ENCODE results near the gene MGAT1.

The MGAT1 gene

DNA sequence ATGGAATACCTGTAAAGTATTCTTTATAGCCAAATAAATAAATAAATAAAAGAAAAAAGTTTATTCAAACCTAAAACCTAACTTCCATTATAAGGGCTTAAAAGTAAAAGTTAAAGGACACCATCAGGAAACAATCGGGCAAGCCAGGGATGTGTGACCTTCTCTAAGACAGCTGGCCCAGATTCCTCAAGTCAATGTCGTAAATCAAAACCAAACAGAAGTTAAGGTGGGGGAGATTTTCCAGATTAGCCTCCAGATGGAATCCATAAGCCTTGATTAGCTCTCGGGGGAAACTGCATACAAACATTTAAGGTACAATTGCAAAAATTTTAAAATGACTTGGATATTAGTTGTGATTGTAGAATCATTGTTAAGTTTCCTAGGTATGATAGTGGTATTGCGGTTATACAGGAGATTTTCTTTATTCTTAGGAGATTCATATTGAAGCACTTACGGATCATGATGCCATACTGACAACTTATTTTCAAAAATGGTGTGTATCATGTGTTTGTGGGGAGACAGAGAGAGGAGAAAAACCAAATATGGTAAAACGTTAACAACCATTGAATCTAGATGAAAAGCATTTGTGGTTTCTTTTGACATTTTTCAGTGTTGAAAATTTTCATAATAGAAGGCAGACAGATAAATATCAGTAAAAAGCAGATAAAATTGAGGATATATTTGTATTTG is 21.5 kb upstream of the MGAT1 start:
- no peak for DNase-seq

- no peak for DNase-seq
Observed at GRCh38 chr5:180823346-180823745, 20.7 kb upstream of the MGAT1 start.

DNA sequence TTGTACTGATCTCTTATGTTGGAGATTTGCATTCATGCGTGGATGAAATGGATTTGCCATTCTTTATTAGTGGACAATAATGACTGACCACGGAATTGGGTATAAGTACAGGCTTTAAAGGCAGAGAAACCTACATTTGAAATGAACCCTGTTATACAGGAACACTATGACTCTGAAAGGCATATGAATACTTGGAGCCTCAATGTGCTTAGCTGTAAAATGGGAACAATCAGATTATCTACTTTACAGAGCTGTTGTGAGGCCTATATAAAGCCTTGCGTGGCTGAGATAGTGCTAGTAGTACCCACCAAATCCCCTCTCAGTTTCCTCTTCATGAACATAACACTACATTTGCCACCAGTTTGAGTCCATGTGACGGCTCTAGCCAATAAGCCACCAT is 18.9 kb upstream of the MGAT1 start:
- no peak for DNase-seq

- DNase-seq = no peak
Observed at GRCh38 chr5:180820788-180821321, 18.2 kb upstream of the MGAT1 start.

- no peak for DNase-seq
Observed at GRCh38 chr5:180818677-180819341, 16.2 kb upstream of the MGAT1 start.

- no peak for DNase-seq
Observed at GRCh38 chr5:180817893-180818674, 15.5 kb upstream of the MGAT1 start.

DNA sequence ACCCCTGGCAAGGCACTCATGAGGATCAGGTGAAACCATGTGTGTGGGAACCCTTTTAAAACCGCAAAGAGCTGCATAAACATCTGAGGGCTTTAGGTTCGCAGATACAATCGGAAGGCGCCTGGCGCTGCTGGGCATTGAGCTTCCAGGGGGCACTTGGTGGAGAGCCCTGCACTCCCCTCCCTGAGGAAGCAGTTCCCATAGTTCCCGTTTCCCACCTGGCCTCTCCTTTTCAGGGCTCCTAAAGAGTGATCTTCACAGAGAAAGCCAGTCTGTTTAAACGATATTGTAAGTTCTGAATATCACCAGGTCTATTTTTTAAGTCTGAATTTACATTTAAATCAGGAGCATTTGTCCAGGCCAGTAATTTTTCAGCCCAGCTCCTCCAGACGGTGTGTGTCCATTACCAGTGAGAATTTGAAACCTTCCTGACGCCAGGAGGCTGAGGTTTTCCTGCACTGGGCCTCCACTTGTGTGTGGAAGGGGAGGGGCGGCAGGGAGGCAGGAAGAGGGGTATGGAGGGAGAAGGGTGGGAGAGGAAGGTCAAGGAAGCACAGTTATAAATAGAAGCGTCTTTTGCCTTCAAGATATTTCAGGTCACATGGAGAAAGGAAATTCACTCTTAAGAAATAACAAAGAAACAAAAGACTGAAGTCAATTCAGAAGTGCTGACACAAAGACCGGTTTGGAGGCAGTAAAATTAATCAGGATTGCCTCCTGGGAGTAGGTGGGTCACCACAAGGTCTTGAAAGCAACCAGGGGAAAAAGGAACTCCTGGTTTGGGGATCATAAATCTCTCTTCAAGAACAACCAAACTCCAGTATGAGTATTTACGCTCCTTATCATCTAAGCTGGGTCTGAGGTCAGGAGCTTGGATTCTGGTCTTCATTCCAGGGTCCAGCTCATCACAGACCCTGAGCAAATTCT is 14.3 kb upstream of the MGAT1 start:
- DNase-seq = no peak

- DNase-seq = no peak
Observed at GRCh38 chr5:180815293-180815917, 12.8 kb upstream of the MGAT1 start.

DNA sequence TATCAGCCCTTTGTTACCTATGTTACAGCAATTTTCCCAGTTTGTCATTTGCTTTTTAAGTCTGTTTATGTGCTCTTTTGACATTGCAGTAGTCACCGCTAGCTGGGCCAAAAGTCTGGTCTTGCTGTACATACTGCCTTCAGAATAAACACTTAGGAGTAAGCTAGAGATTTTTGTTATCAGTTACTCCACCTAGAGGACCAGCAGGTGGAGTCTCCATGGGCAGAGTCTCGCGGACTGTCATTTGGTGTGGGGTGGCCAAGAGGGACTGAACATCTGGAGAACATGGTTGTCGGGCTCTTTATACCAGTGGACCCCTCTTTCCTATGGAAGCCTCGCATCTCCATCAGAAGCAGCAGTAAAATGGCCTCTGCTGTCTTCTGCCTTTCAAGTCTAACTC is 10.8 kb upstream of the MGAT1 start:
- DNase-seq = no peak

DNA sequence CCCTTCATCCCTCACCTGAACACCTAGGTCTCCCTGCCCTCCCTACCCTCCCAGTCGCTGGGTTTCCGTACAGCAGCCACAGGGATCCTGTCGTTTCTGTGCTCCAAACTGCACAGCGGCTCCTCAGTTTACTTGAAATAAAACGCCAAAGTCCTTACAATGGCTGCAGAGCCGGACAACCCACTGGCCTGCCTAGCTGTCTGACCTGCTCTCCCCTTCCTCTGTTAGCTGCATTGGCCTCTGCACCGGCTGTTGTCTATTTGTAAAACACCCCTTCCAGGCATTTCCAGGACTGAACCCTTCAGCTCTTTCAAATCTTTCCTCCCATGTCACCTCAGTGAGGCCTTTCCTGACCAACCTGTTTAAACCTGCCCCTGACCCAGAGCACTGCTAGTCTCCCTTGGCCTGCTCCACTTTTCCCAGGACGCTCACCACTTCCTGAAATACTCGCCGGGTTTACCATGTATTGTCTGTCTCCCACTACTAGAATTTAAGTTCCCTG is 9.1 kb upstream of the MGAT1 start:
- DNase-seq = no peak

- no peak for DNase-seq
Observed at GRCh38 chr5:180810959-180811622, 8.5 kb upstream of the MGAT1 start.

- DNase-seq = peak; percentile 92
Observed at GRCh38 chr5:180810210-180810958, 7.8 kb upstream of the MGAT1 start.

GRCh38 chr5:180809403-180810209 is 7.0 kb upstream of the MGAT1 start:
- DNase-seq = peak; percentile 79

DNA sequence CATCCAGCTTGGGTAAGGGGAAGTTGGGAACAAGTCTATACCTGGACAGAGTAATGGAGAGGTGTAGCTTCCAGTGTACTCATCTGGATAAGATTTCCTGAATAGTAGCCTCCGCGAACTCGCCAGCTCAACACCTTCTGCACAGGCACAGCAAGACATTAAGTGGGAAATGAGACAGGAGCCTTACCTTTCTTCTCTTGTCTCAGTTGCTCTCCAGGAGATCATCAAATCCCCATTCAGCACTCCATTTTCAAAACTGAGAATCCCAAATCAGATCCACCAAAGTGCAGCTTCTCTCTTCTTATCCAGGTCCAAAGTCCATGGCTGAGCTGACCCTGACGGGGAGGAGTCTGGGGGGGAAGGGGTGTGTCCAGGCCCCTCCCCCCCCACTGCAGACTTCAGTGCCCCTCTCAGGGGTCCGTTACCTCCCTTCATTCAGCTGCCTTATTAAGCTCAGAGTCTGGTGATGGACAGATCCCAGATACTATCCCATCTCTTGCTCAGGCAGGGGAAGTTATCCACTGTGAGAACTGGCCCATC is 5.9 kb upstream of the MGAT1 start:
- DNase-seq = no peak

DNA sequence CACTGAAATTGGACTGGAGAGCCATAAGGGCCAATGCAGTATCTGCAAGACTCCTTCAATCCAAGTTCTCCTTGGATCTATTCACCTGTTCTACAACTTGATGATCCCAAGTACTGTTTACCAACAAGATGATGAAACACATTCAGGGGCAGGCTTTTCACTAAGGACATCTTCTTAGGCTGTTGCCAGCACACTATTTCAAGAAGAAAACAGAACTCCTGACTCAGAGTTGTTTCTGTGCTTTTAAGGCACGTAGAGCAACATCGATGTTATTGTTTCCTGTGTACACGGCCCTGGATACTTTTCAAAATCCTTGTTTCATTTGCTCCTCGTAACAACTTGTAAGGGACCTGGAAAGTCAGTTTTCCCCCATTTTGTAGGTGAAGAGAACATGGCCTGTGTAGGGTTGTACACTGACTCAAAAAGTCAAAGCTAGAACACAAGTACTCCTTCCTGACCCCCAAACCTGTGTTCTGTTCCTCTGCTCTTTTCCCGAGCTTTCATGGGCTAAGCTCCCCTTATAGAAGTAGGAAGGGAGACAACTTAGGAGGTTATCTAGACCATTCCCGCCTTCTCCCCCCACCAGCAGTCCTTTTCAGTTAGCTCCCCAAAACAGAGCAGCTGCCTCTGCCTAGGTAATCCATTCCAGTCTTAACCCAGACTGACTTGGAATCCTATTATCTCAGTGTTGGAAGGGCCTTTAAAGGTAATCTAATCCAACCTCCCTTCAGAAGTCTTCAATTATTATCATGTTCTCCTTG is 5.2 kb upstream of the MGAT1 start:
- DNase-seq = no peak

- DNase-seq = no peak
Observed at GRCh38 chr5:180807046-180807445, 4.4 kb upstream of the MGAT1 start.

- DNase-seq = no peak
Observed at GRCh38 chr5:180806351-180807011, 3.9 kb upstream of the MGAT1 start.

DNA sequence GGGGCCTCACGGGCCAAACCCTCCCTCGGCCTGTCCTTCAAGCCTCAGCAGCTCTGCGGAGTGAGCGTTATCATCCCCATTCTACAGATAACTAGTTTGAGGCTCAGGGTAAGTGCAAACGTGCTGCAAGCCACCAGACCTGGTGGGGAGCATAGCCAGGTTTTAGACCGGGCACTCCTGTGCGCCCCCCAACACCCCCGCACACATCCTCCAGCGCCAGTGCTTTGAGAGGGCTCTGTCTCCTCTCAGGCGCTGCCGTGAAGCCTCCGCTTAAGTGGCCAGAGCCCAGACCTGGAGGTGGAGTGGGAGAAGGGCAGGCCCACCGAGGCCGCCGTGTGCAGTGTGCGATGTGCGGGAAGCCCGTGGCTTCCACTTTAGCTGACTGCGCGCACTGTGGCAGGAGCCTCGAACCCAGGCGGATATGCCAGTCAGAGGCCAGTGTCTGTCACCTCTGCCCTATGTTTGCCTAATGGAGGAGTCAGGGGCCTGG is 1.6 kb upstream of the MGAT1 start:
- DNase-seq = peak; percentile 19
